Brain microvascular endothelial cell (primary cell): ENCODE results near the gene GSAP.

Experiments
- DNase-seq: peaks from one replicate; pipeline ENCODE4 v3.0.0-alpha.2; 2020
- H3K27ac ChIP-seq: fragments of 250-450 bp; sonication (Bioruptor Pico); 2 replicates; pipeline ENCODE4 v1.5.1; 2020; ENCODE audit warnings: mild to moderate bottlenecking, moderate library complexity
- H3K27me3 ChIP-seq: fragments of 250-450 bp; sonication (Bioruptor Pico); replicated peaks from 2 replicates; pipeline ENCODE4 v1.5.1; 2020; ENCODE audit warnings: mild to moderate bottlenecking
- H3K36me3 ChIP-seq: fragments of 250-450 bp; sonication (Bioruptor Pico); replicated peaks from 2 replicates; pipeline ENCODE4 v1.5.1; 2020; ENCODE audit warnings: mild to moderate bottlenecking
- H3K4me3 ChIP-seq: 2 replicates; pipeline ENCODE4 v1.5.1; 2011; ENCODE audit warnings: low read depth, mild to moderate bottlenecking, control low read depth, low read length, moderate library complexity
- in situ Hi-C: cut with HindIII; loops from 2 replicates; pipeline ENCODE4 v1.10.0; 2017; ENCODE audit warnings: low sequenced_read_pairs, low pct_ligation_motif_present
- TF ChIP-seq, protein P1 (sequence below): IDR thresholded peaks from 2 replicates; pipeline ENCODE4 v1.5.1; 2011; ENCODE audit warnings: low read depth, mild to moderate bottlenecking, moderate library complexity, low read length, control low read depth, inconsistent platforms; ENCODE audit errors: missing control alignments

GSAP gene

DNA sequence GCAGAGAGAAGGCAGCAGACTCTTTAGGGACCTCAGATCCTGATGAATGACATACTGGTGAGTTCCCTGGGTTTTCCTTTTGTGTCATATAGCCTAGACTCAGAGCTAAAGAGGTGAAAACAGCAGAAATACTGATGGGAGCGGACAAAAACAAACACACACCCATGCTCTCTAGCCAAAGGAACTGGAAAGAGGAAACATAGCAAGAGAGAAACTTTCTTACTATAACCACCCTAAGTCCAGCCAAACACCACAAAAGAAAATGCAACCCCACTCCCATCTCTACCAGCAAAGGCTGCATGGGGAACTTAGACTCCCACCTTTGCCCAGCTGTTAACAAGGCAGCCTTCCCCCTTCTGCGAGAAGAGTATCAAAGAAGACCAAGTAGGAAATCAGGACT lies 16.3 kb downstream of the GSAP start:
- TF ChIP-seq, protein P1, sequence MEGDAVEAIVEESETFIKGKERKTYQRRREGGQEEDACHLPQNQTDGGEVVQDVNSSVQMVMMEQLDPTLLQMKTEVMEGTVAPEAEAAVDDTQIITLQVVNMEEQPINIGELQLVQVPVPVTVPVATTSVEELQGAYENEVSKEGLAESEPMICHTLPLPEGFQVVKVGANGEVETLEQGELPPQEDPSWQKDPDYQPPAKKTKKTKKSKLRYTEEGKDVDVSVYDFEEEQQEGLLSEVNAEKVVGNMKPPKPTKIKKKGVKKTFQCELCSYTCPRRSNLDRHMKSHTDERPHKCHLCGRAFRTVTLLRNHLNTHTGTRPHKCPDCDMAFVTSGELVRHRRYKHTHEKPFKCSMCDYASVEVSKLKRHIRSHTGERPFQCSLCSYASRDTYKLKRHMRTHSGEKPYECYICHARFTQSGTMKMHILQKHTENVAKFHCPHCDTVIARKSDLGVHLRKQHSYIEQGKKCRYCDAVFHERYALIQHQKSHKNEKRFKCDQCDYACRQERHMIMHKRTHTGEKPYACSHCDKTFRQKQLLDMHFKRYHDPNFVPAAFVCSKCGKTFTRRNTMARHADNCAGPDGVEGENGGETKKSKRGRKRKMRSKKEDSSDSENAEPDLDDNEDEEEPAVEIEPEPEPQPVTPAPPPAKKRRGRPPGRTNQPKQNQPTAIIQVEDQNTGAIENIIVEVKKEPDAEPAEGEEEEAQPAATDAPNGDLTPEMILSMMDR, result no peak
- Histone ChIP-seq H3K4me3 (no peak overlapping the region), H3K36me3 (no peaks in the 10 kb centered on the region), H3K27ac (no peak overlapping the region), H3K27me3 (no peaks in the 10 kb centered on the region)
- in situ Hi-C loops, result no loop called here
- no peak for DNase-seq

DNA sequence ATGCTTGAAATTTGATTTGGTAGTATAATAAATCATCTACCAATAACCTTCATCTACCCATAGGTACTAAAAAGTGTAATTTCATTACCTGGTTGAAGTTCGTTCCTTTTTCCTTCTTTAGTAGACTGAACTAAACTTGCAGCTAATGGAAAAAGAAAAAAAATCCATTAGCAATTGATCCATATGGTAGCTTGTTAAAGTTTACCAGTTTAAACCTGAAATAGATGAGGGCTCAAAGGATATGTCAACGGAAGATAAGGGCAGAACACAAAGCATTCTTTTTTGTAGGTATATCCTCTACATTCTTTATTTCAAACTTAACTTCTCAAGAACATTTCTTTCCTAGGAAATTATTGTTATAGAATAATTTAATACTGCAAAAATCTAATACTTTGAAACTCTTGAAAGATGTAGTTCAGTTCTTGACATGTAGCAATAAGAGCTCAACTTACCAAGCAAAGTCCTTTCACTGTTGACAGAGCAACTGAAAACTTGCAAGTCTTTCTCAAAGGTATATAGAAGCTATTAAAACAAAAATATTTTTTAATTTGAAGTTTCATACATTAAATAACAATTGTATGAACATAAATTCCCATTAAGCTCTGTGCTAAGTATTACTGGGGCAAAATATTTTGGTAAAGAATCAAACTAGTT lies 19.1 kb downstream of the GSAP start:
- DNase-seq, result no peak
- Histone ChIP-seq H3K27me3 (no peaks in the 10 kb centered on the region), H3K4me3 (no peak overlapping the region), H3K36me3 (no peaks in the 10 kb centered on the region), H3K27ac (no peak overlapping the region)
- in situ Hi-C loops, result no loop called here
- TF ChIP-seq, protein P1, result no peak

DNA sequence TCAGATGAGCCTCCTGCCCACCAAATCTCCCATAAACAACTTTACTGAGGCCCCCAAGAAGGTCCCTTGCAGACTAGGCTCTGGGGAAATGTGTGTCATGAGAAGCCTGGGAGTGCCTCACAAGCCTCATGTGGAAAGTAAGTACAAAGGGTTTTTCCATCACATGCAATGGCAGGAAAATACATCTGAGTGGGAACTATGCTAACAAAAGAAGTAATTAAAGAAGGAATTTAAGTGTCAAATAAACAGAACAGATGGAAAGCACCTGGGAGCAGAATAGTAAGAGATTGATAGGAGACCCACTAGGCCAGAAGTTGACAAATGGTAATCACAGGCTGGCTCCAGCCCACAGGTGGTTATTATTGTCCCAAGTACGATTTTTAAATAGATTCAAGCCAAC lies 20.5 kb downstream of the GSAP start:
- Histone ChIP-seq H3K27ac (no peak overlapping the region), H3K36me3 (no peaks in the 10 kb centered on the region), H3K4me3 (no peak overlapping the region), H3K27me3 (no peaks in the 10 kb centered on the region)
- no peak for DNase-seq
- in situ Hi-C loops, result no loop called here
- TF ChIP-seq, protein P1, result no peak

DNA sequence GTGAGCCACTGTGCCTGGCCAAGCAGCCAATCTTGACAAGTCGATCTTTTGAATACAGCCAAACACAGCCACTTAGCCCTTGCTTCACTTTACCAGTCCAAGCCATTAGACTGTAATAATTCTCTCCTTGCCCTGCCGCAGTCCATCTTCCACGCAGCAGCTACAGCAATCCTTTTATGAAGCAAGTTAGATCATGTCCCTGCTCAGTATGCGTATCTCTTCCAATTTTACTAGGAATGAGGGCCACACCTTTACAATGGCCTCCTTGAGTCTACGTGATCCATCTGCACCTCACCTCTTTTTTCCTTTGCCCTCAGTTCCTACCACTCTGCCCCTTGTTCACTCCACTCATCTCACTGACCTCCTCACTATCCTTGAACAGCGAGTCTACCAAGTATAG lies 22.2 kb downstream of the GSAP start:
- Histone ChIP-seq H3K4me3 (no peak overlapping the region), H3K36me3 (no peaks in the 10 kb centered on the region), H3K27ac (no peak overlapping the region), H3K27me3 (no peaks in the 10 kb centered on the region)
- DNase-seq, result no peak
- in situ Hi-C loops, result no loop called here
- TF ChIP-seq, protein P1, result no peak

DNA sequence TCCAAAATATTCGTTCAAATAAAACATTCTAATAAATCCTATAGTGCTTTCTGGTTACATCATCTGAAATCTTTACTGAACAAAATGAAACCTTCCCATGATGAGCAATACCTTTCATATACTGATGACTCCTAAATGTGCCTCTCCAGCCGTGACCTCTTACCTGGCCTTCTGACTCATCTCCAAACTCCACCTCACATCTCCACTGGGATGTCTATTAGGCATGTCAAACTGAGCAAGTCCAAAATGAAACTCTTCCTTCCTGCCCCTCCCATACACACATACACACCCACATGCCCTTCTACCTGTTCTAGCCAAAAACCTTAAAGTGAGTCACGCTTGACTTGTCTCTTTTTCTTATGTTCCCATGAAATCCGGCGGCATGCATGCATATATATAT lies 22.9 kb downstream of the GSAP start:
- in situ Hi-C loops, result no loop called here
- TF ChIP-seq, protein P1, result no peak
- Histone ChIP-seq H3K27me3 (no peaks in the 10 kb centered on the region), H3K36me3 (no peaks in the 10 kb centered on the region), H3K4me3 (no peak overlapping the region), H3K27ac (no peak overlapping the region)
- DNase-seq, result no peak

DNA sequence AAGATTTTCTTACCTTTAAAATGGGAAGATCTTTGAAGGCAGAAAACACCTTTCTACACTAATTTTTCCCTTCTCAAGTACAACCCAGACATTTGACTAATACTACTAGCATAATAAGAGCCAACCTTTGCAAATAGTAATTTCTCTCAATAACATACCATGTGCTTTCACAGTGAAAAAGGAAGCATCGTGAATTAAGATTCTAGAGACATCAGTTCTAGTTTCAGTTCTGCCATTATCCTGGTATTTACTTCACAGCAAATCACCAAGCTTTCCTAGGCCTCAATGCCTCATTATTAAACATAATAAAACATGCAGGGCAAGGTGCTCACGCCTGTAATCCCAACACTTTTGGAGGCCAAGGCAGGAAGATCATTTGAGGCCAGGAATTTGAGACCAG lies 24.9 kb downstream of the GSAP start:
- no peak overlapping the region for H3K27ac ChIP-seq
- in situ Hi-C loops, result no loop called here
- TF ChIP-seq, protein P1, result no peak

More for the DNA sequence above, 24.9 kb downstream of the GSAP start:
- no peak overlapping the region for H3K4me3 ChIP-seq
- DNase-seq, result no peak
- H3K36me3 ChIP-seq, result no peaks in the 10 kb centered on the region
- no peaks in the 10 kb centered on the region for H3K27me3 ChIP-seq
